ENCODE data around the gene NR2C2.

GRCh38 chr3:14947100-14947885 is at the start of gene NR2C2:
- TF ChIP-seq ESRRA (CRISPR knock-in tag; IDR thresholded peaks at IDR 0.05; ENCODE audit: low read depth) (no peak), HDAC2 (CRISPR knock-in tag; IDR thresholded peaks at IDR 0.05) (no peak), GPN1 (CRISPR knock-in tag; IDR thresholded peaks at IDR 0.05; ENCODE audit: borderline replicate concordance) (no peak), FOXK1 (CRISPR knock-in tag; IDR thresholded peaks at IDR 0.05; ENCODE audit: borderline replicate concordance, low read depth) (no peak), ZNF550 (CRISPR knock-in tag; IDR thresholded peaks at IDR 0.05; ENCODE audit: borderline replicate concordance) (no peak), HDAC1 (CRISPR knock-in tag; IDR thresholded peaks at IDR 0.05) (peak; percentile 65; the same call in 1 of the 2 replicates), MAFF (IDR thresholded peaks at IDR 0.05; ENCODE audit: low read depth, low read length) (no peak)
- TF ChIP-seq, protein P1, sequence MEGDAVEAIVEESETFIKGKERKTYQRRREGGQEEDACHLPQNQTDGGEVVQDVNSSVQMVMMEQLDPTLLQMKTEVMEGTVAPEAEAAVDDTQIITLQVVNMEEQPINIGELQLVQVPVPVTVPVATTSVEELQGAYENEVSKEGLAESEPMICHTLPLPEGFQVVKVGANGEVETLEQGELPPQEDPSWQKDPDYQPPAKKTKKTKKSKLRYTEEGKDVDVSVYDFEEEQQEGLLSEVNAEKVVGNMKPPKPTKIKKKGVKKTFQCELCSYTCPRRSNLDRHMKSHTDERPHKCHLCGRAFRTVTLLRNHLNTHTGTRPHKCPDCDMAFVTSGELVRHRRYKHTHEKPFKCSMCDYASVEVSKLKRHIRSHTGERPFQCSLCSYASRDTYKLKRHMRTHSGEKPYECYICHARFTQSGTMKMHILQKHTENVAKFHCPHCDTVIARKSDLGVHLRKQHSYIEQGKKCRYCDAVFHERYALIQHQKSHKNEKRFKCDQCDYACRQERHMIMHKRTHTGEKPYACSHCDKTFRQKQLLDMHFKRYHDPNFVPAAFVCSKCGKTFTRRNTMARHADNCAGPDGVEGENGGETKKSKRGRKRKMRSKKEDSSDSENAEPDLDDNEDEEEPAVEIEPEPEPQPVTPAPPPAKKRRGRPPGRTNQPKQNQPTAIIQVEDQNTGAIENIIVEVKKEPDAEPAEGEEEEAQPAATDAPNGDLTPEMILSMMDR (CRISPR knock-in tag; IDR thresholded peaks at IDR 0.05): no peak
